ENCODE measurements around the gene FBXL20. TPM values are rescaled to one million over a fixed set of nuclear protein-coding genes. Genes with fewer than 3 reads are reported as not detected.
A peak's percentile ranks its signal among the peaks of the same experiment; 100 is the strongest.

FBXL20 gene
- total RNA-seq, 1 donor from 2014 or later = 14.1 TPM

GRCh38 chr17:39210093-39210434, 191.4 kb downstream of the FBXL20 start:
- TF ChIP-seq CTCF (IDR thresholded peaks at IDR 0.05) = no peak
- no peak for DNase-seq
- no peak for ATAC-seq (ENCODE audit: low read depth)
- intact Hi-C loops (cut with micrococcal nuclease) = no loop called here
- ChIA-PET POLR2A (interaction anchor here (0.6 to 3.7 kb wide), 4 partner anchors 10 to 341 kb away, joined by 3 to 57 read pairs (median 4); partner anchors contain the start of gene RPL19), CTCF (interaction anchor here (7.0 to 7.4 kb wide), 2 partner anchors 26 to 36 kb away, joined by 151 to 177 read pairs; no protein-coding TSS in a partner anchor)
- Mint-ChIP-seq H3K4me1 (peaks cover 36% of the 10 kb centered on the region), H3K27me3 (peaks cover 17% of the 10 kb centered on the region), H3K9me3 (no peaks in the 10 kb centered on the region), H3K36me3 (ENCODE audit: low read depth) (peaks cover 5% of the 10 kb centered on the region), H3K27ac (peak overlapping the region; percentile 59), H3K4me3 (peak overlapping the region; percentile 57)

GRCh38 chr17:39209317-39210092, 191.9 kb downstream of the FBXL20 start:
- no peak for TF ChIP-seq CTCF (IDR thresholded peaks at IDR 0.05)

GRCh38 chr17:39208893-39209292, 192.5 kb downstream of the FBXL20 start:
- peaks cover 17% of the 10 kb centered on the region for H3K36me3 Mint-ChIP-seq (ENCODE audit: low read depth)
- intact Hi-C loops (cut with micrococcal nuclease) = loop anchor here (1.0 to 10.0 kb wide), 3 partner anchors 9 to 416 kb away; partner anchors contain the start of genes PPP1R1B, RPL19 and STAC2
- ChIA-PET CTCF (interaction anchor here (0.9 to 7.4 kb wide), 3 partner anchors 28 to 44 kb away, joined by 3 to 177 read pairs (median 151); no protein-coding TSS in a partner anchor), POLR2A (interaction anchor here (0.6 to 3.7 kb wide), 7 partner anchors 9 to 252 kb away, joined by 3 to 57 read pairs (median 5); partner anchors contain the start of genes FBXL20 and RPL19)
- ATAC-seq (ENCODE audit: low read depth) = peak; percentile 74
- TF ChIP-seq CTCF (IDR thresholded peaks at IDR 0.05) = no peak
- H3K4me3 Mint-ChIP-seq = peak overlapping the region; percentile 61
- H3K27me3 Mint-ChIP-seq = peaks cover 10% of the 10 kb centered on the region
- DNase-seq = peak; percentile 53
- H3K9me3 Mint-ChIP-seq = no peaks in the 10 kb centered on the region
- H3K27ac Mint-ChIP-seq = peak overlapping the region; percentile 50
- peaks cover 39% of the 10 kb centered on the region for H3K4me1 Mint-ChIP-seq

More at GRCh38 chr17:39209317-39210092, 191.9 kb downstream of the FBXL20 start:
- Mint-ChIP-seq H3K27me3 (peaks cover 13% of the 10 kb centered on the region), H3K36me3 (ENCODE audit: low read depth) (peaks cover 11% of the 10 kb centered on the region), H3K4me3 (peak overlapping the region; percentile 61), H3K4me1 (peaks cover 36% of the 10 kb centered on the region), H3K27ac (no peak overlapping the region), H3K9me3 (no peaks in the 10 kb centered on the region)
- intact Hi-C loops (cut with micrococcal nuclease) = loop anchor here (1.0 to 10.0 kb wide), 3 partner anchors 9 to 415 kb away; partner anchors contain the start of genes PPP1R1B, RPL19 and STAC2
- ATAC-seq (ENCODE audit: low read depth) = peak; percentile 37
- POLR2A ChIA-PET = interaction anchor here (0.6 to 3.7 kb wide), 10 partner anchors 9 to 340 kb away, joined by 3 to 57 read pairs (median 4); partner anchors contain the start of genes FBXL20 and RPL19
- CTCF ChIA-PET = interaction anchor here (7.0 to 7.4 kb wide), 2 partner anchors 27 to 37 kb away, joined by 151 to 177 read pairs; no protein-coding TSS in a partner anchor
- peak; percentile 45 for DNase-seq

GRCh38 chr17:39208136-39208535, 193.3 kb downstream of the FBXL20 start:
- ATAC-seq (ENCODE audit: low read depth) = peak; percentile 15
- POLR2A ChIA-PET = interaction anchor here (0.7 to 3.7 kb wide), 5 partner anchors 8 to 784 kb away, joined by 3 to 57 read pairs (median 4); partner anchors contain the start of gene RPL19
- no peak for TF ChIP-seq CTCF (IDR thresholded peaks at IDR 0.05)
- no peak overlapping the region for H3K4me3 Mint-ChIP-seq
- no peaks in the 10 kb centered on the region for H3K9me3 Mint-ChIP-seq
- CTCF ChIA-PET = interaction anchor here (0.9 to 7.4 kb wide), 4 partner anchors 28 to 414 kb away, joined by 3 to 177 read pairs (median 78); no protein-coding TSS in a partner anchor
- peaks cover 8% of the 10 kb centered on the region for H3K27me3 Mint-ChIP-seq
- H3K36me3 Mint-ChIP-seq (ENCODE audit: low read depth) = peaks cover 24% of the 10 kb centered on the region
- no peak for DNase-seq
- no peak overlapping the region for H3K27ac Mint-ChIP-seq
- intact Hi-C loops (cut with micrococcal nuclease) = loop anchor here (2.0 to 10.0 kb wide), 2 partner anchors 17 to 417 kb away; partner anchors contain the start of genes PPP1R1B and STAC2
- H3K4me1 Mint-ChIP-seq = peaks cover 45% of the 10 kb centered on the region

All from activated B cell treated with CpG ODN at 0.5 μM for 24 hours (primary cell).